ENCODE results near the gene OVCH2.
A peak's percentile ranks its signal among the peaks of the same experiment; 100 is the strongest.
"Not testable (repeated sequence)": the region's sequence is repeated elsewhere in the genome, so short reads cannot be mapped to it uniquely, and the experiment has no call there.

Gene OVCH2

DNA sequence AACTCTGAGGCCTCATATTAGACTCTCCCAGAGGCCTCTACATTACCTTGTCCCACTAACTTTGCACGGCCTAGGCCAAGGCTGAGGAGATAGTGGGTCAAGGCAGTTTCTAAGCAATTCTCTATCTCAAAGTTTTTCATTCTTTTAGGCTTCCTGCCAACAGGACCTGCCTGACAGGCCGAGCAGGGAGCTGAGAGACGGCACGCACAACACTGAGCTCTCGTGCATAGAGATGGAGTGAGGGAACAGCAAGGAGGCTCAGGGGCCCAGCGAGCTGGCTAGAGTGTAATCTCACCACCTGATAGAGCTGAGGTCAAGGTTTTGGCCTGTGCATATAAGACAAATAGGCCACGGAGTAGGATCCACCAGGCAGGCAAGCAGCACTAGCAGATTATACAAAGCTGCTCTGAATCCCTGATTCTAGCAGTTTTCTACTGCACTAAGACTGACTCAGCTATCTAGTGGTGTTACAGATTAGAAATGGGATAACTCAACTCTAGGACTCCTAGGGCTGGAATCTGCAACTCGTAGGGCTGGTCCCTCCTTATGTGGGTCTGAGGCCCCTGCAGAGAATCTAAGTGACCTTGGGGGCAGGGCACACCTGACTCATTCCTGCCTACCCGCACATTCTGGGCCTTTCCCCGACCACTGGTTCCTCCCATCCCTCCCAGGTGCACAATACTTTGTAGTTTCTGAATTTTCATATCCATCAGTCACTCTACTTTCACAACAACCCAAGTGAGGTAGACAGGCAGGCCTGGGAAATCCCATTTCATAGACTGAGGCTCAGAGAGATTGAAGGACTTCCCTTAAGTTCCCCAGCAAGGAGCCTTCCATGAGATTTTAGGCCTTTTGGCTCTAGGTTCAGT is 34.7 kb downstream of the OVCH2 start:
- DNase-seq (ENCODE audit: low read depth) = no peak

DNA sequence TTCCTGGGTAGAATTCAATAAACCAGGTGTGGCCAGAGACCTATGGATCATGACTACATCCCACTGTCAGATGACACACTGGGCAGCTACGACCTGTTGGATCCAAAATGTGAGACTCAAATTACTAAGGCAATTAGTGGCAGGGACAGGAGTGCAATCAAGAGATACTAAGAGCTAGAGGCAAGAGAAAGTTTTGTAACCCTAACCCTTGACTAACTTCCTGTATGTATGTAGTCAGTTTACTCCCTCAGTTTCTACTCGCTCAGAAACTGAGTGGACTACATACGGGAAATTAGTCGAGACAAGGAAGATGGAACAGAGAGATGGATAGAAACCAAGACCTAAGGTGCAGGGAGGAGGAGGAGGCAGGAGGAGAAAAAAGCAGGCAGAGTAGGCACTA is 35.6 kb downstream of the OVCH2 start:
- no peak for DNase-seq (ENCODE audit: low read depth)

GRCh38 chr11:7668911-7669310 is 37.4 kb downstream of the OVCH2 start:
- no peak for DNase-seq (ENCODE audit: low read depth)

GRCh38 chr11:7668464-7668863 is 37.8 kb downstream of the OVCH2 start:
- DNase-seq (ENCODE audit: low read depth) = no peak

DNA sequence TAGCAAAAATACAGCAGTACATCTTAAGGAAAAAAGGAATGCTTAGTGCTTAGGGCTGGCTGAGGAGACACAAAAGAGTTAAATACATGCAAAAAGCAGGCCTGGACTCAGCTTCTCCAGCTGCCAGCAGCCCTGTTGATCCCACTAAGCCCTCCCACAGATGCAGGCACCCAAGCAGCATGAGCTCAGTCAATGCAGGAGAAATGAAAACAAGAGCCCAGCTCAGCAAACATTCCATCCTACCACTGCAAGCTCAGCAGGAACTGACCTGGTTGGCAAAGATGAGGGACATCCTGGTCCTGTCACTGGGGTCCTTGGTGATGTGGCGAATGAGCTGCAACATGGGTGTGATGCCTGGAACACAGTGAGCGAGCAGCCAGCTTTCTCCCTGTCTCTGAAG is 38.8 kb downstream of the OVCH2 start:
- no peak for DNase-seq (ENCODE audit: low read depth)

DNA sequence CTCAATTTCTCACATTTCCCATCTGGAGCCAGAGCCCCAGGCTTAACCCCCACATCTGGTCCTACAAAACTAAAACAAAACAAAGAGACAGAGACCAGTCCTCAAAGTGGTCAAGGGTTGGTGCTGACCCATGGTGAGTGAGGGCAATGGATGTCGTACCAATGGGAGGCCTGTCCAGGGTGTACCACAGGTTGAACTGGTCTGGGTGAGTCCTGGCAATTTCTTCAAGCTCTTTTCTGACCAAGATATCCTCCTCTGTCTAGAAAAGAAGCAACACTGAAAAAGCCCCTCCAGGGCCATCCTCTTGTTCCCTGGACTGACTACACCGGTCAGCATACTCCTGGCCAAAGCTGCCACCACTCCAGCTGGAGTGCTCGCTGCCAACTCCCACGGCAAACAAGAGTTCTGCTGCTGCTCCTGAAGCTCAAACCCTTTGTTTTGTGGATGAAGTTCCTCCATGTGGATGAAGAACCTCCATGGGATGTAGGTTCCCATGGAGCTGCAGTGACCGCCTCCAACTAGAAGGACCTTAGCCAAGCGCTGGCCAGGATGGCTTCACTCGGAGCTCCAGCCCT is 39.9 kb downstream of the OVCH2 start:
- DNase-seq (ENCODE audit: low read depth) = no peak

DNA sequence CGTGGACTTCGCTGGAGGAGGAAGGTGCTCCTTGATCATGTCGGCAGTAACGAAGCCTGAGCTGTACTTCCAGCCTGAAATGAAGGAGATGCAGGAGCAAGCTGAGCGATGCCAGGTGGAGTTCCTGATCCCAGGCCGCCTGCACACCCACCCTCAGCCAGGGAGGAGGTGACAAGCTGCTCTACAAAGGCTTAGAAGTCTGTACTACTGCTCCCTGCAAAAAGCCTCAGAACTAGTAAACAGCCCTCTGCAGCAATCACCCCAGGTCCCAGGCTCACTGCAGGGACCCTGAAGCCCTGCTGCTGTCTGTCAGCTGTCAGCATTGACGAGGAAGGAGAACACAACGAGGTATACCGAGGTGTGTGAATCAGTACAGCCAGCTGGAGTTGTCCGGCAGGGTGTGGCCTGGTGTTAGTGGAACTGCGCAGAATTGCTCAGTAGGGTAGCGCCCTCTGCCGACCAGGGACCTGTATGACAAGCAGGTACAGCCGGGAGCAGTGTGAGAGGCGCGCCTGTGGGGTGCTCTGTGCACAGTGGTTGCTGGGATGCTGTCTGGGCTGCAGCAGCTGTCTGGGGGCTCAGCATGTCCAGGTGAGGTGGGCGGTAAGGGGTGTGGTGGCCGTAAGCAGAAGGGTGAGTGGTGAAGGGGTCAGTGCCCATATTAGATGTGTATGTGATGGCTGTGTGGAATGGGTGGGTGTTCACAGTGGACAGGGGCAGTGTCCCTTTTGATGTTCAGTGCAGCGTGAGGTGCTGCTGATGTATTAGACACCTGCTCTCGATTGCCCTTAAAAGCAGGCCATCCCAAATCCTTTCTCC is 40.6 kb downstream of the OVCH2 start:
- DNase-seq (ENCODE audit: low read depth) = peak; percentile 70

DNA sequence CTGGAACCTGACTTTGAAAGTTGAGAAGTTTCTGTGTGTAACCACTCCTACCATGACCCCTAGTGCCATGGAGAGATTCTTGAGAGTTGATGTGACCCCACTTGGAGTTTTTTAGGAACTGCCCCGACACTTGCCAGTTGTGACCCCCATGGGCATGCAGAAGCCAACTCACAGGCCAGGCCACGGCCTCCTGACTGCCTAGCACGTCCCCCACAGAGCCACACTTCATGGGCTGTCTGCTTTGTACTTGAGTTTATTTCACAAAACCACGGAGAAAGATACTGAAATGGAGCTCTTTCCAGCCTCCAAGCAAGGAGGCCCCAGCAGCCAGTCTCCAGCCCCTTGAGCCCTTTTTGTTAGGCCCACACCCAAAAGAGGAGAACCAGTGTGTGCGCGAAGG is 41.4 kb downstream of the OVCH2 start:
- DNase-seq (ENCODE audit: low read depth) = no peak

GRCh38 chr11:7663531-7663930 is 42.7 kb downstream of the OVCH2 start:
- DNase-seq (ENCODE audit: low read depth) = not testable (repeated sequence)

DNA sequence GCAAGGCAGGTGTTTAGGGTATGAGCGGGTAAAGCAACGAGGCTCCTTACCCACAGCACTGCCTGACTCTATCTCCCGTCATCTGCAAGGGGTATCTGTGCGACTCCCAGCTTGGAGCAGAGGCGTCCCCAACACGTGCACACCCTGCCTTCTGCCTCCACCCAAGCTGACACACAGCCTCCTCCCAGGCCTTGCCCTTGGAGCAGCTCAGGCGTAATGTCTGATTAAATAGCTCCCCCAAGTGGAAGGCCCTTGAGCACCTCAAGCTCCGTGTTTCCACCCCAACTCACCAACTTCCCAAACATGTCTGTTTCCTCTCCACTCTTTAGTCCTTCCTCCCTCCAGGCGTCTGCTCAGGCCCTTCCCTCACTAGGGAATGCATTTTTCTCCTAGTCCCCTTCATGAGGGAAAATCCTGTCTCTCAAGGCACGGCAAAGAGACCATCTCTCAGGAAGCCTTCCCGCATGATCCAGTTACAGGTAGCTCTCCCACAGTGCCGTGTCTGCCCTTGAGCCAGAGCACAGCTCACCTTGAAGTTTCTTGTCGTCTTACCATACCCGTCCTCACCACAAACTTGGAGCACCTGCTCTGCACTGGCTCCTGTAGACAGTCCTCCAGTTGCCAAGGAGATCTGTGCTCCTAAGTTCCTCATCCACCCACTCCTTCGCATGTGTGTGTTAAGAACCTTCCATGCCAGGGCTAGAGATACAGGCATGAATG is 48.8 kb downstream of the OVCH2 start:
- DNase-seq (ENCODE audit: low read depth) = peak; percentile 77

DNA sequence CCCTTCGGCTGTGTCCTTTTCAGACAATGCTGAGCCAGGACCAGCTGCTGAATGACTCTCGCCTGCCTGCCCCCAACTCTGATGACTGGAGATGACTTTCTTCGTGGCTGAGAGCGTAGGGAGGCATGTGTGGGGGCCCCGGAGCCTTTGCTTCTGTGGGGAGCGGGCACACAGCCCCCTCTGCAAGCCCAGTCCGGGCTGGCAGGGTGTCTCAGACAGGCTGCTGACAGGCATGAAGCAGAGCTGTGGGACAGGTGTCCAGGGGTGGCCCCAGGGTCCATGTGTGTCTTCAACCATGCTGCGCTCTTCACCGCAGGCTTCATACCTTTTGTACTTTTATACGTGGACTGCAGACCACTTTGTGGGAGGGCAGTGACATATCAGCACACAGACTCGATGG is 49.6 kb downstream of the OVCH2 start:
- DNase-seq (ENCODE audit: low read depth) = no peak

- peak; percentile 24 for DNase-seq (ENCODE audit: low read depth)
Measured at GRCh38 chr11:7655253-7656217, 50.7 kb downstream of the OVCH2 start.

- DNase-seq (ENCODE audit: low read depth) = no peak
Measured at GRCh38 chr11:7654195-7654705, 52.0 kb downstream of the OVCH2 start.

- DNase-seq (ENCODE audit: low read depth) = no peak
Measured at GRCh38 chr11:7651700-7652099, 54.6 kb downstream of the OVCH2 start.

DNA sequence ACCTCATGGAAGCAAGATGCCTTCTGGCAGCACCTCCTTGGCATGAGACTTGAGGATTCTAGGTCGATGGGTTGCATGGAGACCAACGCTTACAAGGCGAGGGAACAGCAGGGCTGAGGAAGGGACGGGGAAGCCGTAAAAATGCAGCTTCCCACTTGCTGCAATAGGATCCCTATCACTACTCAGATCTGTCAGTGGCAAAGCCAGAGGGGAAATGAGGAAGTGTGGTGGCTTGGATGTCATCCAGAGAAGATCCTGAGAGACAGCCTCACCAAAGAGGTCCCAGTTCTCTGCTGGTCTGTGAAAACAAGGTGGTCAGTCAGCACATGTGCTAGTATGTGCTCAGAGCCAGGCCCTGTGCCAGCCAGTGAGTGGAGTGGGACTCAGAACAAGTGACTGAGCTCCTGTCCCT is 55.1 kb downstream of the OVCH2 start:
- peak; percentile 88 for DNase-seq (ENCODE audit: low read depth)

DNA sequence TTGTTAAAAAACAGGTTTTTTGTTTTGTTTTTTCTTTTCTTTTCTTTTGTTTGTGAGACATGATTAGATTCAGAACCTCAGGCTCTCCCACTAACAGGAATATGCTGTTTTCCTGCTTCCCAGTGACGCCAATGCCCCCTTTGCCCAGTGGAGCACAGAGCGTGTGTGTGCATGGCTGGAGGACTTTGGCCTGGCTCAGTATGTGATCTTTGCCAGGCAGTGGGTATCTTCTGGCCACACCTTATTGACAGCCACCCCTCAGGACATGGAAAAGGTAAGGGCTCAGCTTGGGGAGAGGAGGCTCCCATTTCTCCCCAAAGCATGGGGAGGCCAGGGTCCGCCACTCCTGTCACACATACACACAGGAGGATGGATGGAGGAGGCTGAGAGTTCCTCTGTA is 58.0 kb downstream of the OVCH2 start:
- DNase-seq (ENCODE audit: low read depth) = no peak

DNA sequence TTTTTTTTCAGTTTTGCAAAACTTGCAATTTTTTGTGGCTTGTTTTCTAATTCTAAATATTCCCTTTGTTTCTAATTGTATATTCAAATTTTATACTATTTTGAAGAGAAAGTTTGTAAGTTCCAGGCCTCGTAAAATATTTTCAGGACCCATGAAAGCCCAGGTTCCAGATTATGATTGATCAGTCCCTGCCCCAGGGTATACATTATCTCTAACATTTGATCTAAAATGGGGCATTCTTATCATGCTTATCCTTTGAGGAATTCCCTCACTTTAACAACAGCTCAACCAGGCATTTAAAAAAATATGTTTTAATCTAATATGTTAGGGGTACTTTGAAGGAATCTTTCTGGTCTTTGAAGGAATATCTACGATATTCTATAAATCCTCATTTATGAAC is 59.4 kb downstream of the OVCH2 start:
- no peak for DNase-seq (ENCODE audit: low read depth)

- DNase-seq (ENCODE audit: low read depth) = no peak
Measured at GRCh38 chr11:7645206-7645605, 61.1 kb downstream of the OVCH2 start.

- no peak for DNase-seq (ENCODE audit: low read depth)
Measured at GRCh38 chr11:7643314-7643713, 63.0 kb downstream of the OVCH2 start.

DNA sequence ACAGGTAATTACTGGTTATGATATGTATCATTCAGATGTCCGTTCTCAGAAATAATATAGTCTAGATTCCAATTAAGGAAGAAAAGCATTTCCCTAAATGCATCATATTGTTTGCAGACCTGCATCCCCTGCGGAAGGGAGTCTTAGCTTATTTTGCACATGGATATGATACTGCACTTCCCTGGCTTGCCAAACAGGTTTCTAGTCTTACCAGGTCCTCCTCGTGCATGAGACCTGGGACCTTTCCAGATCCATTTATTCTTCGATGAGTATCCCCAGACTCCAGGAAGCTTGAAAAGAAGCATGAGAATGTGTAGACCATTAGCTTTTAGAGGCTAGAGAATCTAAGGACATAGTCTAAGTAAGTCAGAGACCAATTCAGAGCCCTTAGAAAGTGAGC is 63.5 kb downstream of the OVCH2 start:
- DNase-seq (ENCODE audit: low read depth) = no peak

- DNase-seq (ENCODE audit: low read depth) = no peak
Measured at GRCh38 chr11:7640816-7641215, 65.5 kb downstream of the OVCH2 start.
